SU-DHL-6 (cell line): ENCODE measurements around the gene MTHFSD.

Experiments used
- H2AFZ ChIP-seq: fragments of 200-600 bp; sonication (generic); 2 replicates; pipeline ENCODE4 v1.6.1; 2014; ENCODE audit warnings: low read depth, mild to moderate bottlenecking, moderate library complexity, mixed read lengths, antibody characterized with exemption, low read length; ENCODE audit not compliant: severe bottlenecking
- H3F3A ChIP-seq: fragments of 200-600 bp; shearing (Covaris generic); 2 replicates; pipeline ENCODE4 v1.6.0; 2016; ENCODE audit warnings: antibody characterized with exemption, mild to moderate bottlenecking; ENCODE audit not compliant: insufficient read depth
- H3K27ac ChIP-seq: fragments of 200-600 bp; sonication (generic); 2 replicates; pipeline ENCODE4 v1.5.1; 2016; ENCODE audit warnings: low read depth, mild to moderate bottlenecking, low read length, moderate library complexity, mixed read lengths
- H3K27me3 ChIP-seq: fragments of 200-600 bp; sonication (generic), shearing (Covaris generic); 2 replicates; pipeline ENCODE4 v1.6.0; 2014; ENCODE audit warnings: mild to moderate bottlenecking, low read length
- H3K36me3 ChIP-seq: fragments of 200-600 bp; sonication (generic); 2 replicates; pipeline ENCODE4 v1.6.1; 2014; ENCODE audit warnings: mild to moderate bottlenecking, low read length, mixed read lengths
- H3K4me2 ChIP-seq: fragments of 300-600, 200-600 bp; shearing (Covaris generic), sonication (generic); 2 replicates; pipeline ENCODE4 v1.6.0; 2014; ENCODE audit warnings: low read length, low read depth, mild to moderate bottlenecking; ENCODE audit not compliant: poor library complexity, severe bottlenecking
- H3K4me3 ChIP-seq: fragments of 200-600 bp; sonication (generic); 2 replicates; pipeline ENCODE4 v1.5.1; 2014; ENCODE audit warnings: antibody characterized with exemption, low read length, mild to moderate bottlenecking, mixed read lengths; ENCODE audit not compliant: insufficient read depth, poor library complexity, severe bottlenecking
- H3K79me2 ChIP-seq: fragments of 200-600 bp; sonication (generic); 2 replicates; pipeline ENCODE4 v1.6.1; 2014; ENCODE audit warnings: mild to moderate bottlenecking, low read length, moderate library complexity; ENCODE audit not compliant: insufficient read depth
- H3K9ac ChIP-seq: fragments of 200-600 bp; sonication (generic); 2 replicates; pipeline ENCODE4 v1.7.0; 2014; ENCODE audit warnings: mild to moderate bottlenecking, low read length
- H3K9me2 ChIP-seq: fragments of 200-600 bp; sonication (generic); replicated peaks from 2 replicates; pipeline ENCODE4 v1.6.1; 2014; ENCODE audit warnings: low read length; ENCODE audit not compliant: insufficient read depth
- H3K9me3 ChIP-seq: fragments of 200-600 bp; sonication (generic); 2 replicates; pipeline ENCODE4 v1.6.1; 2014; ENCODE audit warnings: low read length, mixed read lengths; ENCODE audit not compliant: insufficient read depth
- H4K20me1 ChIP-seq: fragments of 200-600 bp; sonication (generic); 2 replicates; pipeline ENCODE4 v1.6.1; 2014; ENCODE audit warnings: low read depth, mild to moderate bottlenecking, antibody characterized with exemption, low read length, moderate library complexity, mixed read lengths
- CTCF ChIP-seq: fragments of 200-600 bp; sonication (generic); IDR thresholded peaks from one replicate; pipeline ENCODE4 v1.5.1; 2017; ENCODE audit warnings: antibody characterized with exemption, mild to moderate bottlenecking, low read length, moderate library complexity; ENCODE audit not compliant: insufficient read depth, poor library complexity, severe bottlenecking
- EZH2phosphoT487 ChIP-seq: fragments of 200-600 bp; sonication (generic), shearing (Covaris generic); conservative IDR thresholded peaks from 2 replicates; pipeline ENCODE4 v1.6.1; 2018; ENCODE audit warnings: mild to moderate bottlenecking, antibody characterized with exemption, low read length, moderate library complexity, mixed read lengths

The MTHFSD gene

GRCh38 chr16:86507173-86508027, 47.6 kb downstream of the MTHFSD start:
- no peaks in the 10 kb centered on the region for H3F3A ChIP-seq
- no peaks in the 10 kb centered on the region for H3K9me3 ChIP-seq
- H3K27ac ChIP-seq: no peak overlapping the region
- no peaks in the 10 kb centered on the region for H3K36me3 ChIP-seq
- H2AFZ ChIP-seq: no peak overlapping the region
- no peak overlapping the region for H3K4me2 ChIP-seq
- TF ChIP-seq CTCF (no peak), EZH2phosphoT487 (no peak)
- no peaks in the 10 kb centered on the region for H3K27me3 ChIP-seq
- no peaks in the 10 kb centered on the region for H4K20me1 ChIP-seq
- no peaks in the 10 kb centered on the region for H3K79me2 ChIP-seq
- H3K4me3 ChIP-seq: no peak overlapping the region
- H3K9me2 ChIP-seq: no peaks in the 10 kb centered on the region
- no peak overlapping the region for H3K9ac ChIP-seq

GRCh38 chr16:86505899-86506864, 48.9 kb downstream of the MTHFSD start:
- H3K4me3 ChIP-seq: no peak overlapping the region
- no peak overlapping the region for H2AFZ ChIP-seq
- no peaks in the 10 kb centered on the region for H3K36me3 ChIP-seq
- H3K27me3 ChIP-seq: no peaks in the 10 kb centered on the region
- TF ChIP-seq EZH2phosphoT487 (no peak), CTCF (no peak)
- H3K9me3 ChIP-seq: no peaks in the 10 kb centered on the region
- no peak overlapping the region for H3K27ac ChIP-seq
- no peaks in the 10 kb centered on the region for H4K20me1 ChIP-seq
- no peaks in the 10 kb centered on the region for H3F3A ChIP-seq
- H3K4me2 ChIP-seq: no peak overlapping the region
- H3K9me2 ChIP-seq: no peaks in the 10 kb centered on the region
- no peaks in the 10 kb centered on the region for H3K79me2 ChIP-seq
- no peak overlapping the region for H3K9ac ChIP-seq

- no peak overlapping the region for H3K9ac ChIP-seq
- H3K4me2 ChIP-seq: no peak overlapping the region
- H3K27ac ChIP-seq: no peak overlapping the region
- no peaks in the 10 kb centered on the region for H3K79me2 ChIP-seq
- no peaks in the 10 kb centered on the region for H3K27me3 ChIP-seq
- no peak overlapping the region for H3K4me3 ChIP-seq
- no peak overlapping the region for H2AFZ ChIP-seq
- no peak for TF ChIP-seq EZH2phosphoT487
- TF ChIP-seq CTCF: no peak
- H3K9me3 ChIP-seq: no peaks in the 10 kb centered on the region
- H3K9me2 ChIP-seq: no peaks in the 10 kb centered on the region
- no peaks in the 10 kb centered on the region for H3F3A ChIP-seq
- no peaks in the 10 kb centered on the region for H3K36me3 ChIP-seq
- H4K20me1 ChIP-seq: no peaks in the 10 kb centered on the region
Measured at GRCh38 chr16:86505185-86505898, 49.7 kb downstream of the MTHFSD start.
